Caco-2 (cell line): ENCODE measurements around the gene ALAD. TPM values are rescaled to one million over a fixed set of nuclear protein-coding genes. Genes with fewer than 3 reads are reported as not detected.

Source experiments
- BruUV-seq: library from RNA; stranded (reverse); fragments of 400-500 nt; replicated peaks from 2 replicates; lab custom pipeline; 2021; lab: Mats Ljungman, UMichigan
- CTCF ChIA-PET: fragments of 300-600 bp; sonication (Branson Sonifier 250); formaldehyde crosslinking; loops from one replicate; lab custom pipeline; 2022; ENCODE audit warnings: antibody characterized with exemption; lab: Charles Lee
- POLR2A ChIA-PET: fragments of 300-600 bp; sonication (Branson Sonifier 250); formaldehyde crosslinking; loops from one replicate; lab custom pipeline; 2022; ENCODE audit warnings: antibody characterized with exemption; lab: Charles Lee
- DNase-seq, 2 experiments: peaks; one replicate each; pipeline versions ENCODE4 v3.0.0 to v3.0.0-alpha.2; 2020 to 2022
- H3K27me3 ChIP-seq: replicated peaks from 2 replicates; pipeline ENCODE4 v1.6.0; 2011; ENCODE audit warnings: low read length; ENCODE audit not compliant: control insufficient read depth, insufficient read depth
- H3K36me3 ChIP-seq: 2 replicates; pipeline ENCODE4 v1.5.1; 2011; ENCODE audit warnings: low read length; ENCODE audit not compliant: control insufficient read depth, insufficient read depth
- H3K4me1 ChIP-seq: fragments of 250-450 bp; sonication (Bioruptor Pico); 2 replicates; pipeline ENCODE4 v1.5.1; 2020; ENCODE audit warnings: mild to moderate bottlenecking
- H3K4me3 ChIP-seq: 2 replicates; pipeline ENCODE4 v1.5.1; 2011; ENCODE audit warnings: low read depth, mild to moderate bottlenecking, control low read depth, low read length
- H3K9me3 ChIP-seq: fragments of 250-450 bp; sonication (Bioruptor Pico); 2 replicates; pipeline ENCODE4 v1.5.1; 2020; ENCODE audit warnings: mild to moderate bottlenecking, moderate library complexity
- H3K27ac Mint-ChIP-seq: one replicate; pipeline ENCODE4 v1.8.0; 2022; ENCODE audit warnings: mixed read lengths; ENCODE audit not compliant: unreplicated experiment
- H3K27me3 Mint-ChIP-seq: one replicate; pipeline ENCODE4 v1.8.0; 2022; ENCODE audit warnings: mixed read lengths; ENCODE audit not compliant: insufficient read depth, unreplicated experiment
- H3K36me3 Mint-ChIP-seq: one replicate; pipeline ENCODE4 v1.8.0; 2022; ENCODE audit warnings: mild to moderate bottlenecking, mixed read lengths; ENCODE audit not compliant: insufficient read depth, unreplicated experiment
- H3K4me1 Mint-ChIP-seq: one replicate; pipeline ENCODE4 v1.8.0; 2022; ENCODE audit warnings: low read depth, mixed read lengths; ENCODE audit not compliant: unreplicated experiment
- H3K4me3 Mint-ChIP-seq: one replicate; pipeline ENCODE4 v1.8.0; 2022; ENCODE audit warnings: mild to moderate bottlenecking, moderate library complexity, mixed read lengths; ENCODE audit not compliant: unreplicated experiment
- H3K9me3 Mint-ChIP-seq: one replicate; pipeline ENCODE4 v1.8.0; 2022; ENCODE audit warnings: mixed read lengths; ENCODE audit not compliant: unreplicated experiment
- CTCF ChIP-seq, 2 experiments: fragments of 200-600 bp in 1 of 2; IDR thresholded peaks; 1 replicate in 1 of 2; 2 replicates in 1 of 2; pipeline versions ENCODE4 v1.5.1 to v1.8.0; 2011 to 2022; ENCODE audit warnings: antibody characterized with exemption in 1 of 2, control low read depth in 1 of 2, inconsistent platforms in 1 of 2, low read depth in 1 of 2, low read length in 1 of 2, mild to moderate bottlenecking in 1 of 2, moderate library complexity in 1 of 2; ENCODE audit not compliant: insufficient read depth in 1 of 2, severe bottlenecking in 1 of 2, unreplicated experiment in 1 of 2
- intact Hi-C: fragments of 100-400 bp; cut with micrococcal nuclease; formaldehyde crosslinking; loops from one replicate; pipeline ENCODE4 v1.10.0; 2022; ENCODE audit not compliant: unreplicated experiment
- total RNA-seq: library from RNA; stranded (reverse); gene quantifications from 2 replicates; pipeline ENCODE4 v1.2.3, GENCODE V29; 2022

ALAD gene
- total RNA-seq, 1 experiment from 2014 or later: 48.8 TPM

GRCh38 chr9:113343732-113344231 lies 57.3 kb downstream of the ALAD start:
- intact Hi-C loops: no loop called here
- ChIA-PET CTCF (no interaction called here), POLR2A (no interaction called here)
- no TSS peak for BruUV-seq
- Mint-ChIP-seq H3K36me3 (no peaks in the 10 kb centered on the region), H3K27ac (no peak overlapping the region), H3K9me3 (no peaks in the 10 kb centered on the region), H3K27me3 (no peaks in the 10 kb centered on the region), H3K4me3 (no peak overlapping the region), H3K4me1 (peaks cover 14% of the 10 kb centered on the region)
- no peaks in the 10 kb centered on the region for H3K9me3 ChIP-seq
- H3K36me3 ChIP-seq: no peaks in the 10 kb centered on the region
- no peak overlapping the region for H3K4me3 ChIP-seq
- no peak for DNase-seq
- no peaks in the 10 kb centered on the region for H3K27me3 ChIP-seq
- no peak for TF ChIP-seq CTCF (IDR thresholded peaks at IDR 0.05; ENCODE audit: insufficient read depth in 1 of 2, low read depth in 1 of 2, low read length in 1 of 2, severe bottlenecking in 1 of 2, unreplicated experiment in 1 of 2)
- H3K4me1 ChIP-seq: no peaks in the 10 kb centered on the region

- H3K36me3 ChIP-seq: no peaks in the 10 kb centered on the region
- H3K36me3 Mint-ChIP-seq: no peaks in the 10 kb centered on the region
- ChIA-PET CTCF (no interaction called here), POLR2A (interaction anchor here (0.6 kb wide), 1 partner anchor 591 kb away, joined by 3 read pairs; no protein-coding TSS in a partner anchor)
- DNase-seq: no peak
- no peak overlapping the region for H3K27ac Mint-ChIP-seq
- no TSS peak for BruUV-seq
- H3K27me3 ChIP-seq: no peaks in the 10 kb centered on the region
- peak overlapping the region; percentile 0 for H3K4me3 Mint-ChIP-seq
- no peak overlapping the region for H3K4me3 ChIP-seq
- peaks cover 9% of the 10 kb centered on the region for H3K4me1 Mint-ChIP-seq
- H3K9me3 ChIP-seq: no peaks in the 10 kb centered on the region
- H3K9me3 Mint-ChIP-seq: no peaks in the 10 kb centered on the region
- intact Hi-C loops: loop anchor here (2.0 kb wide), 2 partner anchors 33 to 67 kb away; partner anchors contain the start of genes CDC26 and PRPF4
- H3K4me1 ChIP-seq: no peaks in the 10 kb centered on the region
- TF ChIP-seq CTCF (IDR thresholded peaks at IDR 0.05; ENCODE audit: insufficient read depth in 1 of 2, low read depth in 1 of 2, low read length in 1 of 2, severe bottlenecking in 1 of 2, unreplicated experiment in 1 of 2): no peak
- no peaks in the 10 kb centered on the region for H3K27me3 Mint-ChIP-seq
Observed at GRCh38 chr9:113341712-113342410, 59.2 kb downstream of the ALAD start.

GRCh38 chr9:113340011-113340699 lies 60.9 kb downstream of the ALAD start, which contains the start of gene WDR31:
Gene WDR31 (minus strand): TSS chr9:113340275. CDS start chr9:113332022, 8,253 bp downstream.
- Histone ChIP-seq H3K36me3 (no peaks in the 10 kb centered on the region), H3K4me1 (no peaks in the 10 kb centered on the region), H3K9me3 (no peaks in the 10 kb centered on the region), H3K27me3 (no peaks in the 10 kb centered on the region), H3K4me3 (peak within 1 kb of the TSS; percentile 75)
- Mint-ChIP-seq H3K27ac (peak within 1 kb of the TSS; percentile 85), H3K9me3 (no peaks in the 10 kb centered on the region), H3K36me3 (no peaks in the 10 kb centered on the region), H3K4me1 (peaks cover 9% of the 10 kb centered on the region), H3K27me3 (no peaks in the 10 kb centered on the region), H3K4me3 (peak within 1 kb of the TSS; percentile 74)
- ChIA-PET CTCF (interaction anchor here (0.7 to 1.6 kb wide), 6 partner anchors 9 to 318 kb away, joined by 3 to 4 read pairs (median 3); partner anchors contain the start of genes ALAD, BSPRY and CDC26), POLR2A (interaction anchor here (0.7 to 1.5 kb wide), 5 partner anchors 9 to 70 kb away, joined by 3 to 10 read pairs (median 4); partner anchors contain the start of genes BSPRY, C9orf43, CDC26 and POLE3)
- DNase-seq: peak; percentile 88 to 91
- no peak for TF ChIP-seq CTCF (IDR thresholded peaks at IDR 0.05; ENCODE audit: insufficient read depth in 1 of 2, low read depth in 1 of 2, low read length in 1 of 2, severe bottlenecking in 1 of 2, unreplicated experiment in 1 of 2)
- intact Hi-C loops: loop anchor here (1.0 to 2.0 kb wide), 3 partner anchors 9 to 65 kb away; partner anchors contain the start of genes BSPRY, CDC26 and PRPF4
- BruUV-seq: no TSS peak
